Ovary (tissue), 3 donors: ENCODE results near the gene ZMAT5.

Experiments used
- POLR2A ChIP-seq: fragments of 450-650 bp; IDR thresholded peaks from one replicate; pipeline ENCODE4 v1.6.1; 2017; ENCODE audit warnings: antibody characterized with exemption, mild to moderate bottlenecking, moderate library complexity
- TF ChIP-seq, protein P1 (sequence below), 3 donors: fragments of 450-650 bp in 2 of 3; fragments of 200-600 bp in 1 of 3; IDR thresholded peaks; one replicate each; pipeline versions ENCODE4 v1.5.1 to v1.8.0; 2016 to 2022; ENCODE audit warnings: antibody characterized with exemption in 3 of 3, mild to moderate bottlenecking in 1 of 3
- donor health status: DM: no; HTN: no; CAD: no.

- TF ChIP-seq, protein P1, sequence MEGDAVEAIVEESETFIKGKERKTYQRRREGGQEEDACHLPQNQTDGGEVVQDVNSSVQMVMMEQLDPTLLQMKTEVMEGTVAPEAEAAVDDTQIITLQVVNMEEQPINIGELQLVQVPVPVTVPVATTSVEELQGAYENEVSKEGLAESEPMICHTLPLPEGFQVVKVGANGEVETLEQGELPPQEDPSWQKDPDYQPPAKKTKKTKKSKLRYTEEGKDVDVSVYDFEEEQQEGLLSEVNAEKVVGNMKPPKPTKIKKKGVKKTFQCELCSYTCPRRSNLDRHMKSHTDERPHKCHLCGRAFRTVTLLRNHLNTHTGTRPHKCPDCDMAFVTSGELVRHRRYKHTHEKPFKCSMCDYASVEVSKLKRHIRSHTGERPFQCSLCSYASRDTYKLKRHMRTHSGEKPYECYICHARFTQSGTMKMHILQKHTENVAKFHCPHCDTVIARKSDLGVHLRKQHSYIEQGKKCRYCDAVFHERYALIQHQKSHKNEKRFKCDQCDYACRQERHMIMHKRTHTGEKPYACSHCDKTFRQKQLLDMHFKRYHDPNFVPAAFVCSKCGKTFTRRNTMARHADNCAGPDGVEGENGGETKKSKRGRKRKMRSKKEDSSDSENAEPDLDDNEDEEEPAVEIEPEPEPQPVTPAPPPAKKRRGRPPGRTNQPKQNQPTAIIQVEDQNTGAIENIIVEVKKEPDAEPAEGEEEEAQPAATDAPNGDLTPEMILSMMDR (IDR thresholded peaks at IDR 0.05) = no peak
- no peak for TF ChIP-seq POLR2A
Observed at GRCh38 chr22:29755889-29756288, 10.9 kb downstream of the ZMAT5 start.
